MM.1S (cell line): ENCODE data around the gene PLGRKT.

Experiments
- DNase-seq: peaks from one replicate; pipeline ENCODE4 v3.0.0-alpha.2; 2015
- H2AFZ ChIP-seq: fragments of 300-600 bp; sonication (generic); 2 replicates; pipeline ENCODE4 v1.6.0; 2016; ENCODE audit warnings: antibody characterized with exemption, low read length
- H3F3A ChIP-seq: fragments of 300-600 bp; sonication (generic); 2 replicates; pipeline ENCODE4 v1.6.1; 2016; ENCODE audit warnings: mild to moderate bottlenecking, antibody characterized with exemption, low read length, moderate library complexity, mixed read lengths; ENCODE audit not compliant: insufficient read depth
- H3K27ac ChIP-seq: fragments of 300-600 bp; sonication (generic); 2 replicates; pipeline ENCODE4 v1.5.1; 2016; ENCODE audit warnings: mild to moderate bottlenecking, low read length
- H3K27me3 ChIP-seq: fragments of 300-600 bp; sonication (generic); replicated peaks from 2 replicates; pipeline ENCODE4 v1.6.0; 2016; ENCODE audit warnings: low read length; ENCODE audit not compliant: insufficient read depth
- H3K36me3 ChIP-seq: fragments of 300-600 bp; sonication (generic); replicated peaks from 2 replicates; pipeline ENCODE4 v1.6.1; 2016; ENCODE audit warnings: mild to moderate bottlenecking, low read length, mixed read lengths; ENCODE audit not compliant: insufficient read depth
- H3K4me1 ChIP-seq: fragments of 300-600 bp; sonication (generic); 2 replicates; pipeline ENCODE4 v1.6.1; 2016; ENCODE audit warnings: low read length, mixed read lengths
- H3K4me2 ChIP-seq: fragments of 300-600 bp; sonication (generic); 2 replicates; pipeline ENCODE4 v1.6.0; 2016; ENCODE audit warnings: low read depth, low read length
- H3K4me3 ChIP-seq: fragments of 300-600 bp; sonication (generic); 2 replicates; pipeline ENCODE4 v1.5.1; 2016; ENCODE audit warnings: low read length, mixed read lengths
- H3K79me2 ChIP-seq: fragments of 300-600 bp; sonication (generic); 2 replicates; pipeline ENCODE4 v1.6.1; 2016; ENCODE audit warnings: mixed run types, low read length, mixed read lengths
- H3K9ac ChIP-seq: fragments of 300-600 bp; sonication (generic); 2 replicates; pipeline ENCODE4 v1.6.1; 2016; ENCODE audit warnings: low read length, mixed read lengths
- H3K9me2 ChIP-seq: fragments of 300-600 bp; sonication (generic); replicated peaks from 2 replicates; pipeline ENCODE4 v1.6.1; 2016; ENCODE audit warnings: mild to moderate bottlenecking, low read length, mixed read lengths; ENCODE audit not compliant: insufficient read depth
- H3K9me3 ChIP-seq: fragments of 300-600 bp; sonication (generic); replicated peaks from 2 replicates; pipeline ENCODE4 v1.6.1; 2016; ENCODE audit warnings: mild to moderate bottlenecking, low read length, mixed read lengths; ENCODE audit not compliant: insufficient read depth
- H4K20me1 ChIP-seq: fragments of 300-600 bp; sonication (generic); 2 replicates; pipeline ENCODE4 v1.6.1; 2016; ENCODE audit warnings: mild to moderate bottlenecking, low read length, moderate library complexity, mixed read lengths; ENCODE audit not compliant: insufficient read depth
- EZH2 ChIP-seq: fragments of 300-600 bp; sonication (generic); optimal IDR thresholded peaks from 2 replicates; pipeline ENCODE3; 2017; ENCODE audit warnings: low read depth, mild to moderate bottlenecking, antibody characterized with exemption, low read length, mixed read lengths
- EZH2phosphoT487 ChIP-seq: fragments of 300-600 bp; sonication (generic); IDR thresholded peaks from 2 replicates; pipeline ENCODE4 v1.6.1; 2018; ENCODE audit warnings: antibody characterized with exemption, low read length
- TF ChIP-seq, protein P1 (sequence below): fragments of 300-600 bp; sonication (generic); IDR thresholded peaks from 2 replicates; pipeline ENCODE4 v1.5.1; 2016; ENCODE audit warnings: antibody characterized with exemption, low read length, mixed read lengths

PLGRKT gene

DNA sequence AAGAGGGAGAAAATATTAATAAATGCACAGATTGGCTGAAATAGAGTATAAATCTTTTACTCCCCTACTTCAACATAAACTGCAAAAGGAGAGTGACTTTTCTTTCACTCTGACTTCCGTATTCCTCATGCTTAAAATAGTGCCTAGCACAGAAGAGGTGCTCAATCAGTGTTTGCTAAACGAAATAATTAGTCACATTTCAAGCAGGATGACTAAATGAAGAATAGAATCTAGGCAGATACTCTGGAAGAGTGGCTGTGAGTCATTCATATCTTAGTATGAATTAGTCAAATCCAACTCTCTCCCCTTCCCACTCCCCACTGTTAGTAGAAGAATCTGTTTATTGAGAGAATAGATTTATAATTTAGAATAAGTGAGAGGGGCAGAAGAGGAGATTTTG, 17.5 kb upstream of the PLGRKT start:
- Histone ChIP-seq H3K4me3 (no peak overlapping the region), H3K9me2 (no peaks in the 10 kb centered on the region), H3K27me3 (no peaks in the 10 kb centered on the region), H2AFZ (no peak overlapping the region), H3K36me3 (no peaks in the 10 kb centered on the region), H3K27ac (no peak overlapping the region), H3K9me3 (no peaks in the 10 kb centered on the region), H3K79me2 (no peaks in the 10 kb centered on the region), H4K20me1 (no peaks in the 10 kb centered on the region), H3K4me2 (no peak overlapping the region), H3F3A (peaks cover 15% of the 10 kb centered on the region), H3K9ac (no peak overlapping the region), H3K4me1 (peaks cover 12% of the 10 kb centered on the region)
- no peak for TF ChIP-seq EZH2
- TF ChIP-seq, protein P1, sequence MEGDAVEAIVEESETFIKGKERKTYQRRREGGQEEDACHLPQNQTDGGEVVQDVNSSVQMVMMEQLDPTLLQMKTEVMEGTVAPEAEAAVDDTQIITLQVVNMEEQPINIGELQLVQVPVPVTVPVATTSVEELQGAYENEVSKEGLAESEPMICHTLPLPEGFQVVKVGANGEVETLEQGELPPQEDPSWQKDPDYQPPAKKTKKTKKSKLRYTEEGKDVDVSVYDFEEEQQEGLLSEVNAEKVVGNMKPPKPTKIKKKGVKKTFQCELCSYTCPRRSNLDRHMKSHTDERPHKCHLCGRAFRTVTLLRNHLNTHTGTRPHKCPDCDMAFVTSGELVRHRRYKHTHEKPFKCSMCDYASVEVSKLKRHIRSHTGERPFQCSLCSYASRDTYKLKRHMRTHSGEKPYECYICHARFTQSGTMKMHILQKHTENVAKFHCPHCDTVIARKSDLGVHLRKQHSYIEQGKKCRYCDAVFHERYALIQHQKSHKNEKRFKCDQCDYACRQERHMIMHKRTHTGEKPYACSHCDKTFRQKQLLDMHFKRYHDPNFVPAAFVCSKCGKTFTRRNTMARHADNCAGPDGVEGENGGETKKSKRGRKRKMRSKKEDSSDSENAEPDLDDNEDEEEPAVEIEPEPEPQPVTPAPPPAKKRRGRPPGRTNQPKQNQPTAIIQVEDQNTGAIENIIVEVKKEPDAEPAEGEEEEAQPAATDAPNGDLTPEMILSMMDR: no peak
- no peak for TF ChIP-seq EZH2phosphoT487
- DNase-seq: no peak

DNA sequence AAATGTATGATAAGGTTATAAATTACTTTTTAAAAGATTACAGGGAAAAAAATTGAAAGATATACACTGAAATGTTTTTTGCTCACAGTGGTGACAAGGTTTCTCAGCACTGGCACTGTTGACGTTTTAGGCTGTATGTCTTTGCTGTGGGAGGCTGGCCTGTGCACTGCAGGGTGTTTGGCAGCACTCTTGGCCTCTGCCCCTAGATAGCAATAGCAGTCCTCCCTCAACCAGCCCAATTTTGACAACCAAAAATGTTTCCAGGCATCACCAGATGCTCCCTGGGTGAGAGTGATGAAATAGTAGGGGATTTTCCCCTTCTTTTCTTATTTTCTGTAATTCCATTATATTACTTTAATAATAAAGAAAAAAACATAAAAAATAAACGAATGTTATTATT, 15.9 kb upstream of the PLGRKT start:
- peaks cover 8% of the 10 kb centered on the region for H3K4me1 ChIP-seq
- no peaks in the 10 kb centered on the region for H3K27me3 ChIP-seq
- H3K4me3 ChIP-seq: no peak overlapping the region
- H4K20me1 ChIP-seq: no peaks in the 10 kb centered on the region
- no peak for DNase-seq
- H3K36me3 ChIP-seq: no peaks in the 10 kb centered on the region
- no peak overlapping the region for H3K27ac ChIP-seq
- no peaks in the 10 kb centered on the region for H3K9me2 ChIP-seq
- H3K4me2 ChIP-seq: no peak overlapping the region
- H3F3A ChIP-seq: peaks cover 27% of the 10 kb centered on the region
- no peak for TF ChIP-seq EZH2phosphoT487
- no peak for TF ChIP-seq EZH2
- TF ChIP-seq, protein P1: no peak
- H3K9me3 ChIP-seq: no peaks in the 10 kb centered on the region
- no peak overlapping the region for H3K9ac ChIP-seq
- no peak overlapping the region for H2AFZ ChIP-seq
- H3K79me2 ChIP-seq: no peaks in the 10 kb centered on the region

DNA sequence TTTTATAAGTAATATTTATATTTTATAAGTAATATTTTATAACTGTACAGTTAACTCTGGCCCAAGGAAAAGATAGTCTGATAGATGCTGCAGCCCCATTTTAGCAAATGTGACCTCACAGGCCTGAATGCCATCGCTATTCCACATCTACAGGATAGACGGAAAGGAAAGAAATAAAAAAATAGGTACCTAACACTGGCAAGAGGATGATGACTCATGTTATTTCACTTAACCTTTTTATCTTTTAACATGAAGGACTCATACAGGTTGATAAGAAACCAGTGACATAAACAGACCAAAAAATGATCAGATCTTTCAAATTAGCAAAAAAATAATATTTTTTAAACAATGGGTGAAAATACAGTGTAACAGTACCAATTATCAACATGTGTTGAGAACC, 15.3 kb upstream of the PLGRKT start:
- Histone ChIP-seq H3K9ac (no peak overlapping the region), H3F3A (peaks cover 27% of the 10 kb centered on the region), H3K9me2 (no peaks in the 10 kb centered on the region), H3K4me2 (no peak overlapping the region), H3K9me3 (no peaks in the 10 kb centered on the region), H4K20me1 (no peaks in the 10 kb centered on the region), H3K27ac (no peak overlapping the region), H2AFZ (no peak overlapping the region), H3K27me3 (no peaks in the 10 kb centered on the region), H3K4me3 (no peak overlapping the region), H3K4me1 (peaks cover 8% of the 10 kb centered on the region), H3K36me3 (no peaks in the 10 kb centered on the region), H3K79me2 (no peaks in the 10 kb centered on the region)
- TF ChIP-seq EZH2phosphoT487 (no peak), EZH2 (no peak)
- TF ChIP-seq, protein P1: no peak
- no peak for DNase-seq

DNA sequence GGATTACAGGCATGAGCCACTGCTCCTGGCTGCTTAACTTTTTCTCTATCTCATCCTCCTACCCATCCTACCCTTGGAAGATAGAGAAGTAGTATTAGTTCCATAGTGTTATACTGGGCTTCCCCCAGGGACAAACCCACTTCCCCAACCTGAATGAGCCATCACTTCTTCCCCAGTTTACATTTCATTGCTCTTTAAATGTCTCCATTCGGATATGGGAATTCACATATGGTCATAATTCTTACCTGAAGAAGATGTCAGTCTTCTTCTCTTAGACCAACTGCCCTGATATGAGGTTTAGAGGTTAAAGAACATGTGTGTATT, 14.5 kb upstream of the PLGRKT start:
- no peaks in the 10 kb centered on the region for H3K27me3 ChIP-seq
- TF ChIP-seq, protein P1: no peak
- peaks cover 27% of the 10 kb centered on the region for H3F3A ChIP-seq
- H3K9me3 ChIP-seq: no peaks in the 10 kb centered on the region
- H3K4me3 ChIP-seq: no peak overlapping the region
- no peak overlapping the region for H3K27ac ChIP-seq
- H3K4me2 ChIP-seq: no peak overlapping the region
- H3K9ac ChIP-seq: no peak overlapping the region
- no peak for DNase-seq
- no peaks in the 10 kb centered on the region for H3K36me3 ChIP-seq
- H3K79me2 ChIP-seq: no peaks in the 10 kb centered on the region
- H3K9me2 ChIP-seq: no peaks in the 10 kb centered on the region
- H2AFZ ChIP-seq: no peak overlapping the region
- no peaks in the 10 kb centered on the region for H4K20me1 ChIP-seq
- H3K4me1 ChIP-seq: peaks cover 8% of the 10 kb centered on the region
